Measurements from ENCODE around the gene TMEM63B.
A peak's percentile ranks its signal among the peaks of the same experiment; 100 is the strongest.

TMEM63B gene

DNA sequence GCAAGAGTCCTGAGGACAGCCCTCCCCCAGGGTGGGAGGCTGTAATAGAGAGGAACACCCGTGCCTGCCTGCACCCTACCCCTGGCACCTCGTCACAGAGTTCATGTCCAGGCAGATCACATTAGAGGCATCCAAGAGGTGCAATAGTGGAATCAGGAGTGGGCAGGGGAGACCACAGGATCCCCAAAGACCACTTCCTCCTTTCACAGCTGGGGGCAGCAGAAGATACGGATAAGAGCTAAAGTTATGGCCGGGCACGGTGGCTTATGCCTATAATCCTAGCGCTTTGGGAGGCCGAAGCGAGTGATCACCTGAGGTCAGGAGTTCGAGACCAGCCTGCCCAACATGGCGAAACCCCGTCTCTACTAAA, 29.8 kb downstream of the TMEM63B start:
- DNase-seq (ENCODE audit: low read depth), result no peak

DNA sequence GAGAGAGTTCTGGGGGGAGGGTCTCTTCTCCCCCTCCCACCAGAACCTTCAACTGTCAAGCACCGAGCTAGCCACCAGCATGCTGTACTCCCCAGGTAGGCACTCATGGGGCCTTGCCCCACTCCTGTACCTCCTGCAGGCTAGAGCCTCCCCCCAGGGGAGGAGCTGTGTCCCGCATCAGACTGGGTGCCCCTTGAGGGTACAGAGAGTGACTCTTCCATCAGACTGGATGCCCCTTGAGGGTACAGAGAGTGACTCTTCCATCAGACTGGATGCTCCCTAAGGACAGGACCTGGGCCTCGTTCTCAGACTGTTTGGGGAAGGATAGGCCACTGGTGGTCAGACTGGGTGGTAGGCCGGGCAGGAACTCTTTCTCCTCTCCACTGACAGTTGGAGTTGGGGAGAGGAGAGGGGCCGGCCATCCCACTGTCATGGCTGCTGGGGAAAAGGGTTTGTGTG, 31.4 kb downstream of the TMEM63B start, which contains the start of gene CAPN11:
Gene CAPN11, plus strand, starts transcription at position 51 of the 459 bp plus-strand sequence. Its CDS starts 29 bp downstream, at position 80.
- no peak for DNase-seq (ENCODE audit: low read depth)
- TF ChIP-seq, protein P1, sequence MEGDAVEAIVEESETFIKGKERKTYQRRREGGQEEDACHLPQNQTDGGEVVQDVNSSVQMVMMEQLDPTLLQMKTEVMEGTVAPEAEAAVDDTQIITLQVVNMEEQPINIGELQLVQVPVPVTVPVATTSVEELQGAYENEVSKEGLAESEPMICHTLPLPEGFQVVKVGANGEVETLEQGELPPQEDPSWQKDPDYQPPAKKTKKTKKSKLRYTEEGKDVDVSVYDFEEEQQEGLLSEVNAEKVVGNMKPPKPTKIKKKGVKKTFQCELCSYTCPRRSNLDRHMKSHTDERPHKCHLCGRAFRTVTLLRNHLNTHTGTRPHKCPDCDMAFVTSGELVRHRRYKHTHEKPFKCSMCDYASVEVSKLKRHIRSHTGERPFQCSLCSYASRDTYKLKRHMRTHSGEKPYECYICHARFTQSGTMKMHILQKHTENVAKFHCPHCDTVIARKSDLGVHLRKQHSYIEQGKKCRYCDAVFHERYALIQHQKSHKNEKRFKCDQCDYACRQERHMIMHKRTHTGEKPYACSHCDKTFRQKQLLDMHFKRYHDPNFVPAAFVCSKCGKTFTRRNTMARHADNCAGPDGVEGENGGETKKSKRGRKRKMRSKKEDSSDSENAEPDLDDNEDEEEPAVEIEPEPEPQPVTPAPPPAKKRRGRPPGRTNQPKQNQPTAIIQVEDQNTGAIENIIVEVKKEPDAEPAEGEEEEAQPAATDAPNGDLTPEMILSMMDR (conservative IDR thresholded peaks at IDR 0.05; ENCODE audit: control insufficient read depth, insufficient read depth, low read depth, low read length), result no peak
- no peak within 1 kb of the TSS for H3K4me3 ChIP-seq (ENCODE audit: control insufficient read depth, low read depth, low read length)

More for the DNA sequence above, 29.8 kb downstream of the TMEM63B start:
- H3K4me3 ChIP-seq (ENCODE audit: control insufficient read depth, low read depth, low read length), result no peak overlapping the region
- TF ChIP-seq, protein P1 (conservative IDR thresholded peaks at IDR 0.05; ENCODE audit: control insufficient read depth, insufficient read depth, low read depth, low read length), result no peak

DNA sequence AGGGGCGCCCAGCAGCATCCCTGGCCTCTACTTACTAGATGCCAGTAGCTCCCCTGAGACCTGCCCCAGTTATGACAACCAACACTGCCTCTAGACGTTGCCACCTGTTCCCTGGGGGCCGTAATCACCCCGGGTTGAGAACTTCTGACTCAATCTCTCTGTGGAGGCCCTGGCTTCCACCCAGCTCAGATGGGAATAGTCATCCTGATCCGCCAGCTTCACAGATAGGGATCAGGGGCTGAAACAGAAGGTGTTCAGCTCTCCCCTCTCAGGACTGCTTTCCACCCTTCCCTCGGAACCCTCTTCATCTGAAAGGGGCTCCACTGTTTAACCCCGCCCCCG, 34.6 kb downstream of the TMEM63B start:
- DNase-seq (ENCODE audit: low read depth), result peak; percentile 66
- H3K4me3 ChIP-seq (ENCODE audit: control insufficient read depth, low read depth, low read length), result no peak overlapping the region
- TF ChIP-seq, protein P1 (conservative IDR thresholded peaks at IDR 0.05; ENCODE audit: control insufficient read depth, insufficient read depth, low read depth, low read length), result no peak

DNA sequence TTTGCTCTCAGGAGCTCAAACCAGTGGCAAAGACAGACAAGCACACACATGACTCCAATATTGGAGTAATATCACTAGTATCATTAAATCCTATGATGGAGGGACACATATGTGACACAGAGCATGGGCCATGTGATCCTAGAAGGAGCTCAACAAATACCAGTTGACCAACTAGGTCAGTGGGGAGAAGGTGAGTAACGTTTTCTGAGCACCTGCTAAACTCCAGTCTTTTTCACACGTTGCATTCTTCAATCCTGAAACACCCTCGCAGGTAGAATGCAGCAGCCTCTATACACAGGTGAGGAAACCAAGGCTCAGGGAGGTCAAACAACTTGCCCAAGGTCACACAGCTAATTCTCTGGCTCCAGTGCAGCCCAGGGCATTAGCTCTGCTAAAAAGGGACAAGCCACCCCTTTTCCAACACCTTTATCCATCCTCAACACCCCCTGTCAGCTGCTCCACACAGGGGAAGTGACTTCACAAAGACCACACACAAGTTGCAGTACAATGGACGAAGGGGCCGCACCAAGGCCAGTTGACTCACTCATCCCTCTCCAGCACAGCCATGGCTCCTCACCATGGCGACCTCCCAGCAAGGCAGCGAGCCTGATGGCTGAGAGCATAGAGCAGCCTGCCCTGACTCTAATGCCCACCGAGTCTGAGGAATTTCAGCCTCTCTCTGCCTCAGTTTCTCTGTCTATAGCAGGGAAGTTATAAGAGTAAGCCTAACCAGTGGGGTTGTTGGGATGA, 35.7 kb downstream of the TMEM63B start:
- TF ChIP-seq, protein P1 (conservative IDR thresholded peaks at IDR 0.05; ENCODE audit: control insufficient read depth, insufficient read depth, low read depth, low read length), result no peak
- H3K4me3 ChIP-seq (ENCODE audit: control insufficient read depth, low read depth, low read length), result no peak overlapping the region
- no peak for DNase-seq (ENCODE audit: low read depth)

DNA sequence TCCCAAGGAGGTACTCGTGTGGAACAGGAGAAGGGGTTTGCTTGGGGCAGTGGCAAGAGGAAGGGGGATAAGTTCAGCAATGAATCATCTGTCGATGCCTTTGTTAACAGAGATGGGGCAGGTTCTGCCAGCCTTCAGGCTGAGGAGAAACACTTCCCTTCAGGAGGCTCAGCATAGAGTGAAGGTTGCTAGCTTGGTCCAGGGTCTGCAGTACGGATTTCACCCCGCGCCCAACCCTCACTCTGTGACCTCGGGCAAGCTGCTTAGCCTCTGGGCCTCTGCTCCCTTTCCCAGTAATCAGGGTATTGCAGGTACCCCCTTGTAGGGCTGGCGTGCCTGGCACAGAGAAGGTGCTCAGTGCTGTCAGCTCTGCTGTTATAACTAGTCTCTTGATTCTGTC, 38.8 kb downstream of the TMEM63B start:
- TF ChIP-seq, protein P1 (conservative IDR thresholded peaks at IDR 0.05; ENCODE audit: control insufficient read depth, insufficient read depth, low read depth, low read length), result no peak
- DNase-seq (ENCODE audit: low read depth), result no peak
- H3K4me3 ChIP-seq (ENCODE audit: control insufficient read depth, low read depth, low read length), result no peak overlapping the region

DNA sequence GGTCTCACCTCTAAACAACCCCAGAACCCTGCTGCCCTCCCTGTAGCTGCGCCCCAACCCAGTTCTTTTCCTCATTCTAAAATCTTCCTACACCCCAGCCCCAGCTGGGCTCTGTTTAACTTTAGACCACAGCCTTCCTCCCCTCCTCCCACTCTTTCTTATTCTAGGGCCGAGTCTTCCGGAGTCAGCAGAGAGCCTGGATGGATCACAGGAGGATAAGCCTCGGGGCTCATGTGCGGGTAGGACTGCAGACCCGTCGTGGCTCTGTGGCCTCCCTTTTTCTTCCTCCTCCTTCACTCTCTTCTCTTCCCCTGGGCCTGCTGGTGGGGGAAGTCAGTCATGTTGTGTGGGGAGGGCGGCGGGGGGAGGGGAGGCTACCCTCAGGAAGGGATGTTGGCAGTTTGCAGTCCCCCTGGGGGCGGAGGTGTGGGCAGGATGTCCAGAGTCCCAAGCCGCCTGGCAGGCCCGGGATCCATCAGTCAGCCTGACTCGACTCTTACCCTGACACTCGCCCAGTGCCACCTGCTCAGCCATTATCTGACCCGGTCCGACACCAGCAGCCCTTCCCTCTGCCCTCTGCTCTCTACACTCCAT, 39.3 kb downstream of the TMEM63B start:
- TF ChIP-seq, protein P1 (conservative IDR thresholded peaks at IDR 0.05; ENCODE audit: control insufficient read depth, insufficient read depth, low read depth, low read length), result no peak
- DNase-seq (ENCODE audit: low read depth), result no peak
- H3K4me3 ChIP-seq (ENCODE audit: control insufficient read depth, low read depth, low read length), result no peak overlapping the region
